DOHH2 (cell line): ENCODE results near the gene PCBP3.

Source experiments
- CTCF ChIP-seq: fragments of 200-600 bp; sonication (generic); IDR thresholded peaks from one replicate; pipeline ENCODE4 v1.5.1; 2014; ENCODE audit warnings: antibody characterized with exemption, mild to moderate bottlenecking, low read depth, low read length; ENCODE audit not compliant: poor library complexity, severe bottlenecking
- EZH2phosphoT487 ChIP-seq: fragments of 200-600 bp; sonication (generic); IDR thresholded peaks from 2 replicates; pipeline ENCODE4 v1.6.1; 2017; ENCODE audit warnings: borderline replicate concordance, mild to moderate bottlenecking, antibody characterized with exemption, low read length, moderate library complexity, mixed read lengths

- TF ChIP-seq CTCF (no peak), EZH2phosphoT487 (no peak)
Measured at GRCh38 chr21:45858180-45858579, 214.7 kb downstream of the PCBP3 start.
